HG03558 (cell line): Measurements from ENCODE around the gene FLII.
A peak's percentile ranks its signal among the peaks of the same experiment; 100 is the strongest.

Source experiments
- ATAC-seq: cut with Tn5 transposase; IDR thresholded peaks from one replicate; pipeline ENCODE4 v1.9.1; 2021; ENCODE audit warnings: moderate number of reproducible peaks; ENCODE audit not compliant: unreplicated experiment; ENCODE audit errors: extremely low read depth

FLII gene

GRCh38 chr17:18261146-18261515 lies 2.6 kb upstream of the FLII start:
- no peak for ATAC-seq

GRCh38 chr17:18260332-18261145 lies 2.0 kb upstream of the FLII start, which contains the start of gene MIEF2:
TSS of gene MIEF2 (plus strand) at chr17:18260662. CDS start at chr17:18262721, 2,059 bp downstream.
- peak; percentile 53 for ATAC-seq

- ATAC-seq, result no peak
Measured at GRCh38 chr17:18259621-18260331, 1.2 kb upstream of the FLII start.

- ATAC-seq, result no peak
Measured at GRCh38 chr17:18257982-18258355, 569 bp downstream of the FLII start.

- no peak for ATAC-seq
Measured at GRCh38 chr17:18257268-18257981, 1.1 kb downstream of the FLII start.

- ATAC-seq, result no peak
Measured at GRCh38 chr17:18256776-18257175, 1.8 kb downstream of the FLII start.

- ATAC-seq, result no peak
Measured at GRCh38 chr17:18256351-18256750, 2.2 kb downstream of the FLII start.

GRCh38 chr17:18254888-18255649 lies 3.5 kb downstream of the FLII start:
- ATAC-seq, result no peak

- ATAC-seq, result no peak
Measured at GRCh38 chr17:18253947-18254821, 4.4 kb downstream of the FLII start.

GRCh38 chr17:18253187-18253884 lies 5.2 kb downstream of the FLII start:
- no peak for ATAC-seq

GRCh38 chr17:18252160-18252559 lies 6.4 kb downstream of the FLII start:
- no peak for ATAC-seq

- no peak for ATAC-seq
Measured at GRCh38 chr17:18251204-18251603, 7.3 kb downstream of the FLII start.

- ATAC-seq, result no peak
Measured at GRCh38 chr17:18250708-18251107, 7.8 kb downstream of the FLII start.

GRCh38 chr17:18250259-18250658 lies 8.3 kb downstream of the FLII start:
- ATAC-seq, result no peak

GRCh38 chr17:18248811-18249210 lies 9.7 kb downstream of the FLII start:
- no peak for ATAC-seq

GRCh38 chr17:18248300-18248731 lies 10.2 kb downstream of the FLII start:
- no peak for ATAC-seq

GRCh38 chr17:18247613-18248001 lies 10.9 kb downstream of the FLII start:
- no peak for ATAC-seq

GRCh38 chr17:18246880-18247612 lies 11.5 kb downstream of the FLII start:
- ATAC-seq, result no peak
